GM19372 (cell line): ENCODE results near the gene CNP.
"Not testable (repeated sequence)": the region's sequence is repeated elsewhere in the genome, so short reads cannot be mapped to it uniquely, and the experiment has no call there.

ENCODE experiments used
- ATAC-seq: cut with Tn5 transposase; IDR thresholded peaks from one replicate; pipeline ENCODE4 v1.9.1; 2021; ENCODE audit warnings: mild to moderate bottlenecking, low read depth, moderate library complexity; ENCODE audit not compliant: unreplicated experiment

Gene CNP

DNA sequence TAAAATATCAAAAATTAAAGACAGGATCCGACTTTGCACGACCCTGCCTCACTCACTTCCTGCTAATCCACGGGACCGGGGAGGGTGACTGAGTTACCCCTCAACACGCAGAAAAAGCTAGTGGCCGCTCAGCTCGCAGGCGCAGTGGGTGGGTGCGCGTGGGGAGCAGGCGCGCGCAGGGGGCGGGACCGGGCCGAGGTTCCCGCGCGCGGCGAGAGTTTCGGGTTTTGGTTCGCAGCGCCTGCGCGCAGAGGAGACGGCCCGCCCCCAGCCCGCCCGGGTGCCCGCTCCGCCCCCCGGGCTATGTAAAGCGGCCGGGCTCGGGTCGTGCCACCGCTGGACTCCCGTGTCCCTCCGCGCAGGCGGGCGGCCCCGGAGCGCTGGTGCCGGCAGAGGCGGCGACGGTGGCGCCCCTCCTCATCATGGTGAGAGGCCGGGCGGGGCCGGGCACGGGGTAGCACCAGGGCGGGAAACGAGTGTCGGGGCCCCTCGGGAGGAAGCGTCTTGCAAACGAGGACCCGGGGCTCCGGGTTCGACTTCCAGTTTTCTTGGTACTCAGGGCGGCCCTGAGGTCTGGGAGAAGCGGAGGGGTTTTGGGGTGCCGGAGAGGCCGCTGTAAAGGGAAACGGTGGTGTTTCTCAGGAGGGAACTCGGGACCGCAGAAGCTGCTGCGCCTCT lies at the start of gene CNP:
CNP (plus strand) TSS at position 333 of the 678 bp plus-strand sequence; CDS start at position 423, 90 bp downstream.
- ATAC-seq = peak; percentile 77

DNA sequence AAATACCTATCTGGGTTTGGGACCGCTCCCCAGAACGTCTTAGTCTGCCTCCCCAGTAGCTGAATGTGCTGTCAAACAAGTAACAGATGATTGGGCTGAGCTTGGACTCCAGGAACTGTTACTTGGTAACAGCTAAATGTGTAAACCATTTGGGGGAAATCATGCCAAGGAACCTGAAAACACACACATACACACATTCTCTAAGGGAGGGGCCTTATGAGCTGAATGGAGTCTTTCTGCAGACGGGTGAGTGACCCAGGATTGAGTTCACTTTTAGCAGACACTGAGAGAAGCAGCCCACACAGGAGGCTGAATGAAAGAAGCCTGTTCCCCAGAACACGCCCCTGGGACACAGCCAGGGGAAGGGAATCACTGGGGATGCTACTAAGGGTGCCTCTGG lies 49.4 kb upstream of the CNP start:
- no peak for ATAC-seq

DNA sequence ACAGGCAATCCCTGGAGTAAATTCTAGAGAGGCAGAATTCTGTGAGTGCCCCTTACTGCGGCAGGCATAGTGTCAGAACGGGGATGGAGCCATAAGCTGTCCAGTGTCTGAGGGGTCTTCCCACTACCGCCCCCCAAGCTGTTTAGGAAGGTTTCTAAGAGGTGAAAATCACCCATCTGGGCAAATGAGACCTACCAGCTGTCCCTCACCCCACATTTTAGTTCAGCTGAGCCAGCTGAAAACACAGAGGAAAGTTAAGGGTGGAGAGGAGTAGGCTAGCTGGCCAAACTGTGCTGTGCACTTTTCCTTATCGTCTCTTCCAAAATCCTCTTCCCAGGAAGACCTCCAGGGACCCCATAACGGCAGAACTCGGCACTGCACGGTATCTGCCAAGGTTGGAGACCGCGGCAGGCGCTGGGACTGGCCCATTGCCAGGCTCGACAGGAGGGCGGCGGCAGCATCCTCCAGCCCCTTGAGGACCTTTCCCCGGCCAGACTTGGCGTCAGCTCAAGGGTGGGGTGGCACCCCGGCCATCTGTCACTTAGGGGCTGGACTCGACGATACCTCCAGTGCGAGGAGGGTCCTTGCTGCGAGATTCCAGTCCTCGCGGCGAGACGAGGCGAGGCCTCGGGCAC lies 48.8 kb upstream of the CNP start:
- ATAC-seq = no peak

DNA sequence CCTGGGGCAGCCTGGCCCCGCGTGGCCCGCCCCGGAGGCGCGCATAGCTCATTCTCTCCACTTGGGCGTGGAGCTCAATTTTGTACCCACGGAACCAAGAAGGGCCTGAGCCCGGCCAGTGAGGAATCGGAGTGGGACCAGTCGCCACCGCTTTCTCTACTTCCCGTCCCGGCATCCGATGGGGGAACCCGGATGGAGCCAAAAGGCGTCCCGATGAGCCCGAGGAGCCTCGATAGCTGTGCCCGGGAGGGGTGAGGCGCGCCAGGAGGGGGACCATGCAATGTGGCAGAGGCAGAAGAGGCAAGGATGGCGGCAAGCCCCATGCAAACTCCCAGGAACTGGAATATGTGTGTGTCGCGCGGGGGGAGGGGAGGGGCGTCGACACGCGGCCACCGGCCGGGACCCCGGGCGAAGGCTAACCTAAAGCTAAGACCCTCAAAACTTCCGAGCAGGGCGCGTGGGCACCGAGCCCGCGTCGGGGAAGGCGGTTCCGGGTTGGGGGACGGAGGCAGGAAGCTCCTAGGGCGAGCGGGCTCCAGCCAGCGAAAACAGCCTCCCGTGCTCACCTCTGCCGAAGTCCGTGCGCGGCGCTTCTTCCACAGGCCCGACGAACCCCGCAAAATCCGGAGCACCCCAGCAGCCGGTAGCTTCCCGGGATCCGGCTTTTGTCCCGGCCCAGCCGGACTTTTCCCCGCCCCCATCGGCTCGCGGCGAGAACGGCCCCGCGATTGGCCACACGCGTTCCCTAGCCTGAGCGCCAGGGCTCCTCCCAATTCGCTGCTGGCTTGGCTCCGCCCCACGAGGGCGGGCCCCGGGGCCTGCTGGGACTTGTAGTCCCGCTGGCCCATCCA lies 48.1 kb upstream of the CNP start, which contains the start of gene ACLY:
ACLY (minus strand) TSS at position 638 of the 851 bp plus-strand sequence. CDS start 5,078 bp downstream, outside the sequence.
- peak; percentile 86 for ATAC-seq

DNA sequence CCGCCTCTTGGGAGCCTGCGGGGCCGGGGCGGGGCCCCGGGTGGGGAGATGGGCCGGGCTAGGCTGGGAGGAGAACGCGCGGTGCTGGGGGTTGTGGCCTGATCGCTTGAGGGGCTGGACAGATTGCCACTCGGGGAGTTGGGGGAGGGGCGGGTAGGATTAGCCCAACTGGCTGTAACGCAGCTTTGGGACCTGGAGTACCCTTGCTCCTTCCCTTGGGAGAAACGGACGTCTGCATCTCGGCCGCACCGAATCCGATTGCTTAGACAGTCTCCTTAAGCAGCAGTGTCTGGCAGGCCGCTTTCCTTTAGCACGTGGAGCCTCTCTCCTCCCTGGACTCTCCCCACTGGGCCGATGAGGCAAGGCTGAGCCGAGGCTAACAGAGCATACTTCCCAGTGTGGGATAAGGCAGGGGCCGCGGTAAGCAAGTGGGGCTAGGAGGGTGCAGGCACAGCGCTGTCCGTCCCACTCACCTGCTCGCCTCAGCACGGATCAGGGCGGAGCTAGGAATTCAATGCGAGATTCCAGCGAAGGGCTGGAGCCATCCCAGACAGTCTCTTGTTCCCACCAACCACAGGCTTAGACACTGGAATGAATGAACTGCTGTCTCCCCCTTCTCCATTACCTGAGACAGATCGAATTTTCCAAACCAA lies 47.3 kb upstream of the CNP start:
- ATAC-seq = no peak

DNA sequence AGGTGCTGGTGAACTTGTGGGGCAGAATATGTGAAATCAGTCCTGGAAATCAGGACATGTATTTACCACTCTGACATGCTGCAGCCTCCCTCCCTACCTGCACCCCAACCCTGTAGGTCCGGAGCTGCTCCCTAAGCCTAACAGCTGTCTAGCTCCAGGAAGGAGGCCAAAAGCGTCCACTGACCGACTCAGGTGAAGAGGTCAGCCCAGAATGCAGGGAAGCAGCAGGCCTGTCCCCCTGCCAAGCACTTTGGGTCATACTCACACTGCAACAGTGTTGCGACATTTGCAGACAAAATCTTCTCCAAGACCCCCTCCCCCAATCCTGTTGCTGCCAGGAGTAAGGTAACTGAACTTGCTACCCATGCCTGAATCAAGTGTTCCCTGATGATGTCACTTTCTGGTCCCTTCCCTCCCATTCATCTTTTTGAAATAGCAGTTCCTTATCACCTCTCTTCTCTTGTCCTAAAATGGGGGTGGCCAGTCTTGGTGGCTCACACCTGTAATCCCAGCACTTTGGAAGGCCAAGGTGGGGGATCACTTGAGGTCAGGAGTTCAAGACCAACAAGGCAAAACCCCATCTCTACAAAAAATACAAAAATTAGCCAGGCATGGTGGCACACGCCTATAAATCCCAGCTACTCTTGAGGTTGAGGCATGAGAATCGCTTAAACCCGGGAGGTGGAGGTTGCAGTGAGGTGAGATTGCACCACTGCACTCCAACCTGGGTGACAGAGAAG lies 46.6 kb upstream of the CNP start:
- no peak for ATAC-seq

DNA sequence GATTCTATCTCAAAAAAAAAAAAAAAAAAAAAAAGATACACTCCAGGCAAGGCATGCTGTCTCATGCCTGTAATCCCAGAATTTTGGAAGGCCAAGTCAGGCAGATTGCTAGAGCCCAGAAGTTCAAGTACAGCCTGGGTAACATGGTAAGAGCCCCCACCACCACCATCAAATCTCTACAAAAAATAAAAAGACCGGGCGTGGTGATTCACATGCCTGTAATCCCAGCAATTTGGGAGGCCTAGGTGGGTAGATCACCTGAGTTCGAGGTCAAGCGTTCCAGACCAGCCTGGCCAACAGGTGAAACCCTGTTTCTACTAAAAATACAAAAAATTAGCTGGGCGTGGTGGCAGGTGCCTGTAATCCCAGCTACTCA lies 46.0 kb upstream of the CNP start:
- ATAC-seq = no peak

DNA sequence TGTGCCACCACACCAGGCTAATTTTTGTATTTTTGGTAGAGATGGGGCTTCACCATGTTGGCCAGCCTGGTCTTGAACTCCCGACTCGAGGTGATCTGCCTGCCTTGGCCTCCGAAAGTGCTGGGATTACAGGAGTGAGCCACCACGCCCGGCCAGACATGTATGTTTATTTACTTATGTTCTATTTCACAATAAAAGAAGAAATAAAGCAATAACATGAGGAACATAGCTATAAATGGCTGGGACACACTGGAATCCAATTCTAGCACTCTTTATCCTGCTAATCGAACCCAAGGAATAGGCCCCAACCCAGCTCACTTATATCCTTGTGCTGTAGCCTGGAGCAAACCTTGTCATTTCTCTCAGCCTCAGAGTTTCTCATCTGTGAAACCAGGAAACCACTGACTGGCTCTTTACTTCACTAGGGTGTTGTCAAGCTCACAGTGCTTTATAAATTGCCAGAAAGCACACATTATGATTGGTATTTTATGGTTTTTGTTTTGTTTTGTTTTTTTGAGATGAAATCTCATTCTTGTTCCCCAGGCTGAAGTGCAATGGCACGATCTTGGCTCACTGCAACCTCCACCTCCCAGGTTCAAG lies 40.5 kb upstream of the CNP start:
- ATAC-seq = no peak

DNA sequence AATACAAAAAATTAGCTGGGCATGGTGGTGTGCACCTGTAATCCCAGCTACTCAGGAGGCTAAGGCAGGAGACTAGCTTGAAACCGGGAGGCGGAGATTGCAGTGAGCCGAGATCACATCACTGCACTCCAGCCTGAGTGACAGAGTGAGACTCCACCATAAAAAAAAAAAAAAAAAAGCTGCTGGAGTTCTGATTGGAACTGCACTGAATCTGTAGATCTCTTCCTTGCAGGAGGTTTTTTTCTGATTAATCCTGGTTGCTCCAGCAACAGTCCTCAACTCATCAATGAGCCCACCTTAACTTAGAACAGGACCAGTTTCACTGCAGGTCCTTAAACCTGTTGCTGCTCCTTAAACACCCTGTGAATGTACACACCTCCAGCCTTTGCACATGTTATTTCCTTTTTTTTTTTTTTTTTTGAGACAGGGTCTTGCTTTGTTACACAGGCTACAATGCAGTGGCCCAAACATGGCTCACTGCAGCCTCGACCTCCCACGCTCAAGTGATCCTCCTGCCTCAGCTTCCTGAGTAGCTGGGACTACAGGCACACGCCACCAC lies 37.8 kb upstream of the CNP start:
- ATAC-seq = no peak

DNA sequence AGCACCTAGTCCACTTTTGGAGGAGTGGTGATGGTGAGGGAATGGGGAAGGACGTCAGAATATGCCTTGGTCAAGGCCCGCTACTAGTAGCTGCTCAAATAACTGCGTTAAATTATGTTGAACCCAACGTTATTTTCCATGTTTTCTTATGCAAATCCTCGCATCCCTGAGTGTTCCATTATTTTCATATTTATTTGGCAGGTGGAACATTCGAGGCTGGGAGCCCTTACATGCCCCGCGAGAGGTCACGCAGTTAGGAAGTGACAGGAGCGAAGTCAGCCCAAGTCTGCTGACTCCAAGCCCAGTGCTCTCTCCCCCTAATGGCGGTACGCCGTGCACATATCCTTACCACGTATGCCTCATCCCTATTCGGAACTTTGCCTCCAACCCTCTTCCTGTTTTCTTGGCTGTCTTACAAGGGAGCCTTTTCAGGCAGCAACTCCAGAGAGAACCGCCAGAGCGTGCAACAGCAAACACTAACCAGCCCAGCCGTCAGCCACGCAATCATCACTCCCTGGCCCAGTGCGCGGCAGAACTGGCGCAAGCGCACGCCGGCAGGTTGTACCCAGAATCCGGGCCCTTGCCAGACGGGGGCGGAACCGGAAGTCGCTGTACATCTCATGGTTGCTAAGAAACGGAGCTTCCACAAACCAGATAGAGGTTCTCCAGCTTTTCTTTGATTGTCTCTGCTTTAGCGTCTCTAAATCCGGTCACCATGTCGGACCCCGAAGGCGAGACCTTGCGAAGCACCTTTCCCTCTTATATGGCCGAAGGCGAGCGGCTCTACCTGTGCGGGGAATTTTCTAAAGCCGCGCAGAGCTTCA lies 36.4 kb upstream of the CNP start, which contains the start of gene ODAD4:
ODAD4 (plus strand) TSS at position 609 of the 824 bp plus-strand sequence; CDS start at position 716, 107 bp downstream.
- ATAC-seq = peak; percentile 95

DNA sequence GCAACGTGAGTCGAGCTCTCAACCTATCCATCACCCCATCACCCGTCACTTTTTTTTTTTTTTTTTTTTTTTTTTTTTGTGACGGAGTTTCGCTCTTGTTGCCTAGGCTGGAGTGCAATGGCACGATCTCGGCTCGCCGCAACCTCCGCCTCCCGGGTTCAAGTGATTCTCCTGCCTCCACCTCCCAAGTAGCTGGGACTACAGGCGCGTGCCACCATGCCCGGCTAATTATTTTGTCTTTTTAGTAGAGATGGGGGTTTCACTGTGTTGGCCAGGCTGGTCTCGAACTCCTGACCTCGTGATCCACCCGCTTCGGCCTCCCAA lies 35.8 kb upstream of the CNP start:
- ATAC-seq = peak; percentile 22

DNA sequence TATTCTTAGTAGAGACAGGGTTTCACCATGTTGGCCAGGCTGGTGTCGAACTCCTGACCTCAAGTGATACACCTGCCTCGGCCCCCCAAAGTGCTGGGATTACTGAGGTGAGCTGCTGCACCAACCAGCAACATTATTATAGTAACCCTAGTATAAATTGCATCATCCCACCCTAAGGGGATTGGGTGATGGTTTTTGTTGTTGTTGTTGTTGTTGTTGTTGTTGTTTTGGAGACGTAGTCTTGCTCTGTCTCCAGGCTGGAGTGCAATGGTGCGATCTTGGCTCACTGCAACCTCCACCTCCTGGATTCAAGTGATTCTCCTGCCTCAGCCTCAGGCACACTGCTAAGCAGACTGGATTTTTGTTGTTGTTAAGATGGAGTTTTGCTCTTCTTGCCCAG lies 34.9 kb upstream of the CNP start:
- ATAC-seq = not testable (repeated sequence)

DNA sequence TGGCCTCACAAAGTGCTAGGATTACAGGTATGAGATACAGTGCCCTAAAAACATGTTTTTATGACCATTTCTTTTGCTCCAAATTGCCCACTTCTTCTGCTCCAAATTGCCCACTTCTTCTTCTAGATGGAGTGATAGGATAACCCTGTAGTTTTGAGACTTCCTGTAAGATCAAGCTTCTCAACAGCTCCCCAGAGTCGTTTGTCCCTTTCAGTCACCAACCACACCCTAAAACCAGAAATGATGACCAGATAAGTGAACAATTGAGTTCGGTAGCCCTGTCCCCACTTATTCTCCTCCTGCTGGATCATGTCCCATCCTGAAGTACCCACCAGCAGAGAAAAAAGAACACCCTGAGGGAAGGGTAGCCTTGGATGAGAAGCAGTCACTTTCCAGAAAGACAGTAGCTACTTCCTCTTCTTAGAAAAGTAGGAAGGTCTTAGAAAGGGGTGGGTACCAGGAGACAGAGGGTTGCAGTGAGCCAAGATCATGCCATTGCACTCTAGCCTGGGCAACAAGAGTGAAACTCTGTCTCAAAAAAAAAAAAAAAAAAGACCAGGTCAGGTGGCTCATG lies 33.7 kb upstream of the CNP start:
- ATAC-seq = no peak

DNA sequence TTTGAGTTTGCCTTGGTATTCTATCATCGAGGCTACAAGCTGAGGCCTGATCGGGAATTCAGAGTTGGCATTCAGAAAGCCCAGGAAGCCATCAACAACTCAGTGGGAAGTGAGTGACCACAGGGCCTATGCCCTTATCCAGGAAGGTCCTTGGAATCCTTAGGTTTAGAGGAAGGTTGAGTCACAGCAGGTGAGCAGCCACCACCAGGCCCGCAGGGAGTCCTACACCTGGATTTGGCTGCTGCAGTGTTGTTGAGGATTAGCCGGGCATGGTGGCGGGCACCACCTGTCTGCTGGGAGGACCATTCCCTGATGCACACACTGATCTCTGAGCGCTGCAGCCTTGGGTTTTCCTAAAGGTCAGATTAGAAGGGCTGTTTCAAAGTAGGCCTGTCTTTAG lies 31.0 kb upstream of the CNP start:
- no peak for ATAC-seq

DNA sequence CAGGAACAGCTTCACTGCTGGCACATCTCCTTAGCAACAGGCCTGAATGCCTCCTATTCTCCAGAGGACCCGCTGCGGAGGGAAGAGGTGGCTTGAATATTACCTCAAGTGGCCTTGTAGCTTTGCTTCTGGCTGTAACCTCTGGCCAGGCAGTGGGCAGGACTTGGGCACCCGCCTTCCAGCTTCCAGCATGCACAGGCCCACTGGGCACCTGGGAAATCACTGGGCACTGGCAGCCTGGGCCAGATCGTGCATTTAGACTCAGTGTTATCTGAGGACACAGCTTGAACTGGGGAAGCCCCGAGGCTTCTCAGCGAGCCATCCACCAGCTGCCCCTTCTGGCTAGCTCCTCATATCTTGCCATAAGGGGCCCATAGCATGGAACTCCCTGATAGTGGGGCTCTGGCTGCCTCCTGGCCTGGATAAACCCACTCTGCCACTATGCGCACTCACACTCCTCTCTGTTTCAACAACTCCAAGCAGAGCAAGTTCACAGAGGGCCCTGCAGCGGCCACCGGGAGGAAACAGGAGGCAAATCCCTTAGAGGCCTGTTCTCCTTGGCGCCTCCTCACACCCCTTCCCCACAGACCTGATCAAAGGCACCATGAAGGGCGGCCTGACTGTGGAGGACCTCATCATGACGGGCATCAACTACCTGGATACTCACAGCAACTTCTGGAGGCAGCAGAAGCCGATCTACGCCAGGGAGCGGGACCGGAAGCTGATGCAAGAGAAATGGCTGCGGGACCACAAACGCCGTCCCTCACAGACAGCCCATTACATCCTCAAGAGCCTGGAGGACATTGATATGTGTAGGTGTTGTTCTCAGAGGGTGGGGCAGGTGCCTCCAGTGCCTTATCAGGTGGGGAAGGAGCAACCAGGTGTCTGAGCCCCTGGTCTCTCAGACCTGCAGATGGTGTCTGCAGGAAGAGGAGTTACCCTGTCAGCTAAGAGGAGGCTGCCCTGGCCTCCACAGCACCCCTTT lies 28.3 kb upstream of the CNP start:
- ATAC-seq = no peak

DNA sequence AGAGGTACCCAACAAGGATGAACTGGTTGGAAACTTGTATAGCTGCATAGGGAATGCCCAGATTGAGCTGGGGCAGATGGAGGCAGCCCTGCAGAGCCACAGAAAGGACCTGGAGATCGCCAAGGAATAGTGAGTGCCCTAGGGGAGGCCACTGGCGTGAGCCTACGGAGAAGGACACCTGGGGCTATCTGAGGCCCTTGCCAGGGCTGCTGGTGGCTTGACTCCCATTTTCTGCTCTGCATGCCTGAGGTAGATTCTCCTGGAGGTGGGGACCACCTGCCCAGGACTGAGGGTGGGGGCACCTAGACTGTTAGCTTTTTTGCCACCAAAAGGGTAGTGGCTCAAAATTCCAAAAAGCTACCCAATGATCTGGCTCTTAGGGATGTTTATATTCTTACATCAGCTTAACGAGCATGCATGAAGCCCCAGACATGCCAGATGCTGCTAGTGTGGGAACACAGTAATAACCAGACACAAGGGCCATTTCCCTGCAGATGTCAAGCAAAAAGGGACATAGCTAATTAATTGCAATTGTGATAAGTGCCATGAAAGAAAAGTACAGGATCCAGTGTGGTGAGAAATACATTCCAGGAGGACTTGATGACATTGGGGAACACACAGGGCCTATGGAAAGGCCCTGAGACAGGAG lies 27.4 kb upstream of the CNP start:
- no peak for ATAC-seq

DNA sequence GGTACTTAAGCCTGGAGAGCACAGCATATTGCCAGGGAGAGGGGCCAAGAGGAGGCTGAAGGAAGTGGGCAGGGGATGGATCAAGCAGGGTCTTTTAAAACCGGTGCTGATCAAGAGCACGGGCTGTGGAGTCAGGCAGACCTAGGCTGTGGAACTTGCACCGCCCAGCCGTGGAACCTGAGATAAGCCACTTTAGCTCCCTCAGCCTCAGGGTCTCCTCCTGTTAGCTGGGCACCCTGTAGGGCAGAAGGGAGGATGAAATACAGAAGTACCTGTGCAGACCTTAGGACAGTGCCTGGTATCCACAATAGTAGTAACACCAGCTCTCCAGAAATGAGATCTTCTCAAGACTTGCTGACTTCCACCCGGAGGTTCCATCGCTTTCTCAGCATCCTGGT lies 26.9 kb upstream of the CNP start:
- ATAC-seq = no peak
